ENCODE measurements around the gene NCOA7. TPM values are rescaled to one million over a fixed set of nuclear protein-coding genes. Genes with fewer than 3 reads are reported as not detected.

The NCOA7 gene
- total and polyA plus RNA-seq, 3 donors from 2014 or later, result 7.5 to 26.7 (median 18.9) TPM

GRCh38 chr6:125839879-125840278 is 49.1 kb downstream of the NCOA7 start:
- DNase-seq, result no peak
- TF ChIP-seq CTCF (IDR thresholded peaks at IDR 0.05), result no peak
- TF ChIP-seq POLR2A (IDR thresholded peaks at IDR 0.05), result no peak
- H3K9me3 ChIP-seq, result no peaks in the 10 kb centered on the region
- WGBS, 2 donors, result 45 to 50% methylated on average over 1 of the region's 1 CpG
- intact Hi-C loops (cut with DNase I; ENCODE audit: low total_unique reads), result no loop called here
- no peak overlapping the region for H3K4me3 ChIP-seq
- no peaks in the 10 kb centered on the region for H3K27me3 ChIP-seq
- H3K27ac ChIP-seq, result no peak overlapping the region
- no peaks in the 10 kb centered on the region for H3K36me3 ChIP-seq (ENCODE audit: low read depth, missing control alignments)
- H3K4me1 ChIP-seq, result peaks cover 20% of the 10 kb centered on the region

GRCh38 chr6:125841356-125842090 is 50.8 kb downstream of the NCOA7 start:
- no peaks in the 10 kb centered on the region for H3K9me3 ChIP-seq
- TF ChIP-seq POLR2A (IDR thresholded peaks at IDR 0.05), result no peak
- no peak for TF ChIP-seq CTCF (IDR thresholded peaks at IDR 0.05)
- H3K27me3 ChIP-seq, result no peaks in the 10 kb centered on the region
- no peak for DNase-seq
- H3K4me3 ChIP-seq, result no peak overlapping the region
- intact Hi-C loops (cut with DNase I; ENCODE audit: low total_unique reads), result no loop called here
- peaks cover 29% of the 10 kb centered on the region for H3K4me1 ChIP-seq
- no peak overlapping the region for H3K27ac ChIP-seq
- 94 to 95% methylated on average over 5 of the region's 5 CpGs for WGBS, 2 donors
- no peaks in the 10 kb centered on the region for H3K36me3 ChIP-seq (ENCODE audit: low read depth, missing control alignments)

- Histone ChIP-seq H3K9me3 (no peaks in the 10 kb centered on the region), H3K4me1 (peaks cover 32% of the 10 kb centered on the region), H3K27ac (no peak overlapping the region), H3K36me3 (ENCODE audit: low read depth, missing control alignments) (no peaks in the 10 kb centered on the region), H3K27me3 (no peaks in the 10 kb centered on the region), H3K4me3 (no peak overlapping the region)
- TF ChIP-seq CTCF (IDR thresholded peaks at IDR 0.05) (no peak), POLR2A (IDR thresholded peaks at IDR 0.05) (no peak)
- WGBS, 2 donors, result 86 to 87% methylated on average over 5 of the region's 5 CpGs
- intact Hi-C loops (cut with DNase I; ENCODE audit: low total_unique reads), result no loop called here
- DNase-seq, result no peak
Observed at GRCh38 chr6:125842091-125842626, 51.4 kb downstream of the NCOA7 start.

GRCh38 chr6:125843593-125843992 is 52.8 kb downstream of the NCOA7 start:
- H3K9me3 ChIP-seq, result no peaks in the 10 kb centered on the region
- no peak for DNase-seq
- WGBS, 2 donors, result 76 to 79% methylated on average over 1 of the region's 1 CpG
- H3K4me1 ChIP-seq, result peaks cover 32% of the 10 kb centered on the region
- intact Hi-C loops (cut with DNase I; ENCODE audit: low total_unique reads), result no loop called here
- peak overlapping the region; percentile 4 to 84 for H3K27ac ChIP-seq
- no peaks in the 10 kb centered on the region for H3K27me3 ChIP-seq
- H3K4me3 ChIP-seq, result no peak overlapping the region
- no peaks in the 10 kb centered on the region for H3K36me3 ChIP-seq (ENCODE audit: low read depth, missing control alignments)
- no peak for TF ChIP-seq CTCF (IDR thresholded peaks at IDR 0.05)
- no peak for TF ChIP-seq POLR2A (IDR thresholded peaks at IDR 0.05)

GRCh38 chr6:125844989-125845388 is 54.2 kb downstream of the NCOA7 start:
- H3K9me3 ChIP-seq, result no peaks in the 10 kb centered on the region
- no peaks in the 10 kb centered on the region for H3K36me3 ChIP-seq (ENCODE audit: low read depth, missing control alignments)
- H3K4me1 ChIP-seq, result peaks cover 32% of the 10 kb centered on the region
- TF ChIP-seq CTCF (IDR thresholded peaks at IDR 0.05), result no peak
- TF ChIP-seq POLR2A (IDR thresholded peaks at IDR 0.05), result no peak
- intact Hi-C loops (cut with DNase I; ENCODE audit: low total_unique reads), result no loop called here
- H3K4me3 ChIP-seq, result no peak overlapping the region
- peak; percentile 54 for DNase-seq
- 31 to 39% methylated on average over 5 of the region's 5 CpGs for WGBS, 2 donors
- peak overlapping the region; percentile 53 to 84 for H3K27ac ChIP-seq
- H3K27me3 ChIP-seq, result no peaks in the 10 kb centered on the region

Measured in testis (tissue), 3 donors.